Lower leg skin (tissue), 3 donors: ENCODE results near the gene BCAT1.

Source experiments
- POLR2A ChIP-seq, 2 donors: fragments of 450-650 bp; IDR thresholded peaks; one replicate each; pipeline ENCODE4 v1.6.1; 2016 to 2017; ENCODE audit warnings: antibody characterized with exemption in 2 of 2, mild to moderate bottlenecking in 1 of 2, moderate library complexity in 1 of 2
- TF ChIP-seq, protein P1 (sequence below), 3 donors: fragments of 450-650 bp; IDR thresholded peaks; one replicate each; pipeline ENCODE4 v1.5.1; 2016; ENCODE audit warnings: antibody characterized with exemption in 3 of 3, mild to moderate bottlenecking in 3 of 3, moderate library complexity in 2 of 3

DNA sequence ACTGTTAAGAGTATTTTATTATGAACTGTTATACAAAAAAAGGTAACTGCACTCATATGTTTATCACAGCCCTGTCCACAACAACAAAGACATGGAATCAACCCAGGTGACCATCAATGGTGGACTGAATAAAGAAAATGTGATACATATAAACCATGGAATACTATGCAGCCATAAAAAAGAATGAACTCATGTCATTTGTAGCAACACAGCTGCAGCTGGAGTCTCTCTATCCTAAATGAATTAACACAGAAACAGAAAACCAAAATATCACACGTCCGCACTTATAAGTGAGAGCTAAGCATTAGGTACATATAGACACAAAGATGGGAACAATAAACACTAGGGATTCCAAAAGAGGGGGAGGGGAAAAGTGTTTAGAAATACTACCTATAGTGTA, 95.8 kb downstream of the BCAT1 start:
- TF ChIP-seq, protein P1, sequence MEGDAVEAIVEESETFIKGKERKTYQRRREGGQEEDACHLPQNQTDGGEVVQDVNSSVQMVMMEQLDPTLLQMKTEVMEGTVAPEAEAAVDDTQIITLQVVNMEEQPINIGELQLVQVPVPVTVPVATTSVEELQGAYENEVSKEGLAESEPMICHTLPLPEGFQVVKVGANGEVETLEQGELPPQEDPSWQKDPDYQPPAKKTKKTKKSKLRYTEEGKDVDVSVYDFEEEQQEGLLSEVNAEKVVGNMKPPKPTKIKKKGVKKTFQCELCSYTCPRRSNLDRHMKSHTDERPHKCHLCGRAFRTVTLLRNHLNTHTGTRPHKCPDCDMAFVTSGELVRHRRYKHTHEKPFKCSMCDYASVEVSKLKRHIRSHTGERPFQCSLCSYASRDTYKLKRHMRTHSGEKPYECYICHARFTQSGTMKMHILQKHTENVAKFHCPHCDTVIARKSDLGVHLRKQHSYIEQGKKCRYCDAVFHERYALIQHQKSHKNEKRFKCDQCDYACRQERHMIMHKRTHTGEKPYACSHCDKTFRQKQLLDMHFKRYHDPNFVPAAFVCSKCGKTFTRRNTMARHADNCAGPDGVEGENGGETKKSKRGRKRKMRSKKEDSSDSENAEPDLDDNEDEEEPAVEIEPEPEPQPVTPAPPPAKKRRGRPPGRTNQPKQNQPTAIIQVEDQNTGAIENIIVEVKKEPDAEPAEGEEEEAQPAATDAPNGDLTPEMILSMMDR (IDR thresholded peaks at IDR 0.05) = no peak
- TF ChIP-seq POLR2A (IDR thresholded peaks at IDR 0.05) = no peak
